GM19467 (cell line): ENCODE results near the gene PKNOX2.

Experiments used
- ATAC-seq: cut with Tn5 transposase; IDR thresholded peaks from one replicate; pipeline ENCODE4 v1.9.1; 2021; ENCODE audit warnings: mild to moderate bottlenecking, moderate library complexity; ENCODE audit not compliant: unreplicated experiment

PKNOX2 gene

GRCh38 chr11:125171974-125172373 is 7.4 kb downstream of the PKNOX2 start:
- ATAC-seq = no peak

- no peak for ATAC-seq
Measured at GRCh38 chr11:125173027-125173426, 8.5 kb downstream of the PKNOX2 start.

- no peak for ATAC-seq
Measured at GRCh38 chr11:125173556-125173955, 9.0 kb downstream of the PKNOX2 start.

GRCh38 chr11:125174057-125174456 is 9.5 kb downstream of the PKNOX2 start:
- no peak for ATAC-seq

- ATAC-seq = no peak
Measured at GRCh38 chr11:125174686-125175085, 10.1 kb downstream of the PKNOX2 start.

- ATAC-seq = no peak
Measured at GRCh38 chr11:125175166-125175565, 10.6 kb downstream of the PKNOX2 start.

- no peak for ATAC-seq
Measured at GRCh38 chr11:125175896-125176575, 11.5 kb downstream of the PKNOX2 start.

- ATAC-seq = no peak
Measured at GRCh38 chr11:125176866-125177265, 12.3 kb downstream of the PKNOX2 start.

- ATAC-seq = no peak
Measured at GRCh38 chr11:125177543-125177942, 13.0 kb downstream of the PKNOX2 start.

GRCh38 chr11:125179346-125179745 is 14.8 kb downstream of the PKNOX2 start:
- ATAC-seq = no peak

- ATAC-seq = no peak
Measured at GRCh38 chr11:125179895-125180294, 15.3 kb downstream of the PKNOX2 start.

GRCh38 chr11:125180413-125181305 is 16.1 kb downstream of the PKNOX2 start:
- peak; percentile 71 for ATAC-seq

- no peak for ATAC-seq
Measured at GRCh38 chr11:125182573-125182972, 18.0 kb downstream of the PKNOX2 start.

- no peak for ATAC-seq
Measured at GRCh38 chr11:125183641-125184040, 19.1 kb downstream of the PKNOX2 start.

GRCh38 chr11:125188021-125188420 is 23.5 kb downstream of the PKNOX2 start:
- ATAC-seq = no peak

- ATAC-seq = no peak
Measured at GRCh38 chr11:125190566-125190965, 26.0 kb downstream of the PKNOX2 start.

- ATAC-seq = no peak
Measured at GRCh38 chr11:125192183-125192582, 27.6 kb downstream of the PKNOX2 start.

- ATAC-seq = no peak
Measured at GRCh38 chr11:125192717-125193415, 28.3 kb downstream of the PKNOX2 start.

GRCh38 chr11:125193416-125193726 is 28.8 kb downstream of the PKNOX2 start:
- no peak for ATAC-seq

- ATAC-seq = no peak
Measured at GRCh38 chr11:125193841-125194240, 29.3 kb downstream of the PKNOX2 start.

- ATAC-seq = no peak
Measured at GRCh38 chr11:125199915-125200314, 35.4 kb downstream of the PKNOX2 start.

GRCh38 chr11:125200441-125200840 is 35.9 kb downstream of the PKNOX2 start:
- ATAC-seq = no peak
